Rectal smooth muscle tissue (tissue), 1 donor: ENCODE data around the gene TMEM217.
A peak's percentile ranks its signal among the peaks of the same experiment; 100 is the strongest.

Experiments used
- H3K27ac ChIP-seq: one replicate; pipeline ENCODE4 v1.7.0; 2013; ENCODE audit warnings: low read depth, low read length, inconsistent platforms
- H3K27me3 ChIP-seq: one replicate; pipeline ENCODE4 v1.7.0; 2013; ENCODE audit warnings: low read length; ENCODE audit not compliant: control insufficient read depth, insufficient read depth
- H3K36me3 ChIP-seq: one replicate; pipeline ENCODE4 v1.7.0; 2013; ENCODE audit warnings: low read length; ENCODE audit not compliant: control insufficient read depth, insufficient read depth
- H3K4me1 ChIP-seq: one replicate; pipeline ENCODE4 v1.7.0; 2013; ENCODE audit warnings: low read length; ENCODE audit not compliant: control insufficient read depth, insufficient read depth
- H3K4me3 ChIP-seq: one replicate; pipeline ENCODE4 v1.7.0; 2013; ENCODE audit warnings: low read length
- H3K9ac ChIP-seq: one replicate; pipeline ENCODE4 v1.7.0; 2013; ENCODE audit warnings: low read length

The TMEM217 gene

DNA sequence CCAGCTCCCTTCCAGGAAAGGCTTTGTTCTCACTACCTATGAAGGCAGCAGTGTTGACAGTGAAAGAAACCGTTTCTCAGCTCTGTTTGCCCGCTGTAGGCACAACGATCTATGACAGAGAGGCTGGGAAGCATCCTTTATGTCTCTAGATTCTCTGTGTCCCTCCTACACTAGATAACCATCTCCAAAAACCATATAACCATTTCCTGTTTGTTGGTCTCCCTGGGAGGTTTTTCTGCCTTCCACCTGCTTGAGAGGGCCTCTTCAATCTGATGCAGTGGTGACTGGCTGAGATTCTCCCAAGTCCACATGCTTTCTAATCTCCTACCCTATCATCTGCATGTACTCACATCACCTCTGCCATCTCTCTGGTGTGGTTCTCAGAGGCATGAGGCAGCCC is 32.0 kb upstream of the TMEM217 start:
- H3K4me3 ChIP-seq = no peak overlapping the region
- no peak overlapping the region for H3K9ac ChIP-seq
- H3K4me1 ChIP-seq = peaks cover 2% of the 10 kb centered on the region
- H3K27ac ChIP-seq = no peak overlapping the region
- H3K36me3 ChIP-seq = peaks cover 7% of the 10 kb centered on the region
- no peaks in the 10 kb centered on the region for H3K27me3 ChIP-seq

DNA sequence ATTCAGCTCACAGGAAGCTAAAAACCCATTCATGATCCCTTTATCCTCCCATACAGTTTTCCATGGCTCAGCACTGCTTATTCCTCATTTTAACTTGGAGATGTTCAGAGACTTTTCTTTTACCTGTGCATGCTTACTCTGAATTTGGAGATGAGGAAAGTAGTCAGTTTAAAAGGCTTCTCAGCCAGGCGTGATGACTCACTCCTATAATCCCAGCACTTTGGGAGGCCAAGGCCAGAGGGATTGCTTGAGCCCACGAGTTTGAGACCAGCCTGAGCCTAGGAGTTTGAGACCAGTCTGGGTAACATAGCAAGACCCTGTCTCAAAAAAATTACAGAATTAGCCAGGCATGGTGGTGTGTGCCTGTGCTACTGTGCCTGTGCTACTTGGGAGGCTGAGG is 30.3 kb upstream of the TMEM217 start:
- Histone ChIP-seq H3K9ac (no peak overlapping the region), H3K4me3 (no peak overlapping the region), H3K36me3 (peaks cover 14% of the 10 kb centered on the region), H3K27ac (no peak overlapping the region), H3K4me1 (peaks cover 19% of the 10 kb centered on the region), H3K27me3 (no peaks in the 10 kb centered on the region)

- Histone ChIP-seq H3K27ac (no peak overlapping the region), H3K4me1 (peaks cover 25% of the 10 kb centered on the region), H3K36me3 (peaks cover 20% of the 10 kb centered on the region), H3K4me3 (no peak overlapping the region), H3K27me3 (no peaks in the 10 kb centered on the region), H3K9ac (no peak overlapping the region)
These were observed 29.7 kb upstream of the TMEM217 start for GRCh38 chr6:37287519-37288157.

- no peak overlapping the region for H3K9ac ChIP-seq
- H3K4me3 ChIP-seq = no peak overlapping the region
- peaks cover 20% of the 10 kb centered on the region for H3K36me3 ChIP-seq
- peaks cover 26% of the 10 kb centered on the region for H3K4me1 ChIP-seq
- H3K27ac ChIP-seq = no peak overlapping the region
- H3K27me3 ChIP-seq = no peaks in the 10 kb centered on the region
These were observed 27.9 kb upstream of the TMEM217 start for GRCh38 chr6:37285861-37286311.

GRCh38 chr6:37284781-37285180 is 26.8 kb upstream of the TMEM217 start:
- no peak overlapping the region for H3K9ac ChIP-seq
- H3K36me3 ChIP-seq = peaks cover 20% of the 10 kb centered on the region
- peak overlapping the region; percentile 33 for H3K27ac ChIP-seq
- peaks cover 26% of the 10 kb centered on the region for H3K4me1 ChIP-seq
- H3K4me3 ChIP-seq = no peak overlapping the region
- no peaks in the 10 kb centered on the region for H3K27me3 ChIP-seq

DNA sequence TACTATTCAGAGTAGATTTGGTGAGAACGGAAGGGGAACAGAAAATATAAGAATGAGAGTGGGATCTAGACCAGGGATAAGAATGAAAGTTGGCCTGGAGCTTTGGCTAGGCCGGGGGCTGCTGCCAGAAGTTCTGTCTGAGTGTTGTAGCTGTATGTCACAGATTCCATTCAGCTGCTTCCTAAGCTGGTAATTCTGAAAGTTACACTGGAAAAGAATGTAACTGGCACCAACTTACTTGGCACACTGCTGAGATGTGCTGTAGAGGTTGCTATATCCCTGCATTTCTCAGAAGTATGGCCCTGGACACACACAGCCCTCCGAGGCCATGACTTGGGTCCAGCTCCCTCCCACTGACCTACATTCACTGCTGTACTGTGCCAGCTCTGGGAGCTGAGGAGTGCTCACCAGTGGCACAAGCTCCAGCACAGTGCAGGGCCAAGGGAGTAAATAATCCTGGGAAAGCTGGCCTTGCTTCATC is 25.8 kb upstream of the TMEM217 start:
- Histone ChIP-seq H3K4me3 (no peak overlapping the region), H3K27ac (peak overlapping the region; percentile 33), H3K27me3 (no peaks in the 10 kb centered on the region), H3K9ac (no peak overlapping the region), H3K36me3 (peaks cover 20% of the 10 kb centered on the region), H3K4me1 (peaks cover 26% of the 10 kb centered on the region)

GRCh38 chr6:37283268-37283667 is 25.3 kb upstream of the TMEM217 start:
- Histone ChIP-seq H3K4me1 (peaks cover 26% of the 10 kb centered on the region), H3K9ac (no peak overlapping the region), H3K36me3 (peaks cover 20% of the 10 kb centered on the region), H3K4me3 (no peak overlapping the region), H3K27me3 (no peaks in the 10 kb centered on the region), H3K27ac (peak overlapping the region; percentile 33)

DNA sequence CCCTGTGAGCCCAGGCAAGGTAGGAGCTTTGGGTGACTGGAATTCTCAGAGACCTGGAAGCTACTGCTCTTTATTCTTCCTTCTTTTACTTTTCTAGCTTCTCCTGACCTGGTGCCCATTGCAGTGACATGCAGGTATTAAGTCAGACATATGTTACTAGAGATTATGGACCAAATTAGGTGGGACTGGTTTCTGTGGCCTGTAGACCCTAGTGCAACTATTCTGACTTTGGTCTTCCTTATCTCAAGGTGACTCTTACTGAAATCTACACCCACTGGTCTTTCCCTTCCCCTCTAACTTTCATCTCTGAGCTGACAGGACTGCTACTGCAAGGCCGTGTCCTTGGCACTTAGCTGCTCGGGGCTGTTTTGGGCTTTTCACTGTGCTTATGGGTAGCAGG is 24.4 kb upstream of the TMEM217 start:
- H3K9ac ChIP-seq = no peak overlapping the region
- peaks cover 26% of the 10 kb centered on the region for H3K4me1 ChIP-seq
- H3K27ac ChIP-seq = no peak overlapping the region
- H3K27me3 ChIP-seq = no peaks in the 10 kb centered on the region
- peaks cover 20% of the 10 kb centered on the region for H3K36me3 ChIP-seq
- no peak overlapping the region for H3K4me3 ChIP-seq

DNA sequence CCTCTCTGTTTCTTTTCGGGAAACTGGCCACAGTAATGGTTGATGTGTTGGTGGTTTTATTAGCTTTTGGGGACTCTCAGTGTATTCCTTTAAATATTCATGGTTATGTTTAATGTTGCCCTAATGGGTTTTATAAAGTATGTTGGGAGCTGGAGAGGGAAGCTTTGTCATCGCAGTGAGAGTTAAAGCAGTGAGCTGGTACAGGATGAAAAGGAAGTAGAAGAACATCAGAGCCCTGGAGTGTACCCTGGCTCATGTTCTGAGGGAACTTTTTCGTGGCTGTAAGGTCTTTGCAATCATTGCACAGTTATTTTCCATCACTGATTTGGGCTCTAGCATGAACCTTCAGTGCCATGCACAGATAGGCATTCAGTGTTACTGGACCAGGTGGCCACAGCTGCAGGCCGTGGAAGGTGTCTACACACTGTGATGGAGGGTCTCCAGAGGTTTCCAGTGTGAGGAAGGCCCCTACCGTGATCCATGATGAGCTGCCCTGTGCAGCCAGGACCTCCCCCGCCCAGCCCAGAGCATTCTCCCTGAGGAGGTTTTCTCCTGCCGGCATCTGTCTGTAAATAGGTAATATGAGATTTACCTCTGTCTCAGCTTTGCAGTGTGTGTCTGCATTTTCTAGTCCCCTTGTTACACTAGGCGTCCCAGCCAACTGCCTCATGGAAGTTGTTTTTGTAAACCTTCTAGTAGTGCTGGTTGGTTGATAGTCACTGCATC is 22.4 kb upstream of the TMEM217 start:
- no peak overlapping the region for H3K4me3 ChIP-seq
- no peaks in the 10 kb centered on the region for H3K27me3 ChIP-seq
- H3K9ac ChIP-seq = no peak overlapping the region
- H3K4me1 ChIP-seq = peaks cover 26% of the 10 kb centered on the region
- H3K27ac ChIP-seq = no peak overlapping the region
- H3K36me3 ChIP-seq = peaks cover 20% of the 10 kb centered on the region

GRCh38 chr6:37279366-37280134 is 21.6 kb upstream of the TMEM217 start:
- H3K27ac ChIP-seq = no peak overlapping the region
- no peaks in the 10 kb centered on the region for H3K27me3 ChIP-seq
- no peak overlapping the region for H3K9ac ChIP-seq
- peaks cover 21% of the 10 kb centered on the region for H3K4me1 ChIP-seq
- H3K36me3 ChIP-seq = peaks cover 15% of the 10 kb centered on the region
- H3K4me3 ChIP-seq = no peak overlapping the region

DNA sequence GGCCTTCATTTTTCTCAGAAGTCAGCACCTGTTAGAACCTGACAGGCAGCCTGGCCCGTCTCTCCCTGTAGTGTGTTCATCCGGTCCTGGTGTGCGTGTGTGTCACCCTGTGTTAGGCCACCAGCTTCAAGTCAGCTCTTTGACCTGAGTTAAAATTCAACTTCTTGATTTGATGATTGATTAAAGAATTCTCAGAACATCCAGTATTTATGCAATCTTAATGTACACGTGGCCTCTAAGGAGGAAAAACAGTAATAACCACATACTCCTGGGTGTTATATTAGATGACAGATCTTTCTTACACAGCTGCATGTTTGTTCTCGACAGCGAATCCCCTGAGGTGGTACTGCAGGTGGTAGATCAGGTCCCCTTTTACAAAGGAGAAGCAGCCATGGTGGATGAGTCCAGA is 19.1 kb upstream of the TMEM217 start:
- Histone ChIP-seq H3K9ac (no peak overlapping the region), H3K27me3 (no peaks in the 10 kb centered on the region), H3K36me3 (no peaks in the 10 kb centered on the region), H3K27ac (no peak overlapping the region), H3K4me1 (no peaks in the 10 kb centered on the region), H3K4me3 (no peak overlapping the region)

- Histone ChIP-seq H3K4me1 (no peaks in the 10 kb centered on the region), H3K27ac (no peak overlapping the region), H3K4me3 (no peak overlapping the region), H3K36me3 (no peaks in the 10 kb centered on the region), H3K9ac (no peak overlapping the region), H3K27me3 (no peaks in the 10 kb centered on the region)
These were observed 17.4 kb upstream of the TMEM217 start for GRCh38 chr6:37275350-37275749.
